Activated CD4-positive, alpha-beta memory T cell treated with anti-CD3 and anti-CD28 coated beads for 36 hours (primary cell): ENCODE results near the gene UPK3A. TPM values are rescaled to one million over a fixed set of nuclear protein-coding genes. Genes with fewer than 3 reads are reported as not detected.
"Not testable (repeated sequence)": the region's sequence is repeated elsewhere in the genome, so short reads cannot be mapped to it uniquely, and the experiment has no call there.

Experiments used
- CTCF ChIA-PET: fragments of 350-600 bp; sonication (Branson Sonifier 250); formaldehyde crosslinking; loops from one replicate; lab custom pipeline; 2021; ENCODE audit warnings: antibody characterized with exemption, inconsistent platforms; lab: Charles Lee
- POLR2A ChIA-PET: fragments of 350-600 bp; sonication (Branson Sonifier 250); formaldehyde crosslinking; loops from one replicate; lab custom pipeline; 2021; ENCODE audit warnings: antibody characterized with exemption; lab: Charles Lee
- DNase-seq: peaks from one replicate; pipeline ENCODE4 v3.0.0-alpha.2; 2020
- H3K27ac Mint-ChIP-seq: one replicate; pipeline ENCODE4 v1.8.0; 2021; ENCODE audit warnings: mixed read lengths
- H3K27me3 Mint-ChIP-seq: one replicate; pipeline ENCODE4 v1.8.0; 2021; ENCODE audit warnings: mixed read lengths
- H3K36me3 Mint-ChIP-seq: one replicate; pipeline ENCODE4 v1.8.0; 2021; ENCODE audit warnings: mixed read lengths
- H3K4me1 Mint-ChIP-seq: one replicate; pipeline ENCODE4 v1.8.0; 2021; ENCODE audit warnings: low read depth, mixed read lengths
- H3K4me3 Mint-ChIP-seq: one replicate; pipeline ENCODE4 v1.8.0; 2021; ENCODE audit warnings: mild to moderate bottlenecking, mixed read lengths
- H3K9me3 Mint-ChIP-seq: one replicate; pipeline ENCODE4 v1.8.0; 2021; ENCODE audit warnings: mixed read lengths
- intact Hi-C: fragments of 100-400 bp; cut with micrococcal nuclease; formaldehyde crosslinking; loops from one replicate; pipeline ENCODE4 v1.15.1; 2023
- total RNA-seq, 2 experiments: library from RNA; stranded (reverse); gene quantifications; one replicate each; pipeline ENCODE4 v1.2.3, GENCODE V29; 2021

Gene UPK3A
- total RNA-seq, 2 experiments from 2014 or later = not detected

DNA sequence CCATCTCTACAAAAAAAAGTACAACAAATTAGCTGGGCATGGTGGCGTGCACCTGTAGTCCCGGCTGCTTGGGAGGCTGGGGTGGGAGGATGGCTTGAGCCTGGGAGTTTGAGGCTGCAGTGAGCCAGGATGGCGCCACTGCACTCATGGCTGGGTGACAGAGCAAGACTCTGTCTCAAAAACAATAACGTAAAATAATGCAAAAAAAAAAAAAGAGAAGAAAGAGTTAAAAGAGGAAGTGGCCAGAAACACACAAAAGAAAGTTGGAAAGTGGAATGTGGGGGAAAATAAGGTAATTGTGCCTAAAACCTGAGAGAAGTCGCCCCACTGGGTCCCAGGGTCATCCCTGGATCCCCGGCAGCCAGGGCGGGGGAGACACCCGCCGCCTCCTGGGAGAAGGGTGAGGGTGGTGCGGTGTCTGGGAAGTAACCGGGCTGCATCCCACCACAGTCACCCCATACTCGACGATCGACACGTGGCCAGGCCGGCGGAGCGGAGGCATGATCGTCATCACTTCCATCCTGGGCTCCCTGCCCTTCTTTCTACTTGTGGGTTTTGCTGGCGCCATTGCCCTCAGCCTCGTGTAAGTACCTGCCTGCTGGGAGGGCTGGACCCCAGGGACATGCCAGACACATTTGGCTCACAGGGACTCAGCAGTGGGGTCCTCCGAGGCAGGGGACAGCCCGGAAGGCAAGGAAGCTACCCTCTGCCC is 8.1 kb downstream of the UPK3A start:
- no peaks in the 10 kb centered on the region for H3K27me3 Mint-ChIP-seq
- H3K36me3 Mint-ChIP-seq = no peaks in the 10 kb centered on the region
- ChIA-PET CTCF (no interaction called here), POLR2A (no interaction called here)
- no peaks in the 10 kb centered on the region for H3K9me3 Mint-ChIP-seq
- no peak for DNase-seq
- no peak overlapping the region for H3K27ac Mint-ChIP-seq
- intact Hi-C loops = no loop called here
- H3K4me1 Mint-ChIP-seq = peaks cover 13% of the 10 kb centered on the region
- H3K4me3 Mint-ChIP-seq = no peak overlapping the region

DNA sequence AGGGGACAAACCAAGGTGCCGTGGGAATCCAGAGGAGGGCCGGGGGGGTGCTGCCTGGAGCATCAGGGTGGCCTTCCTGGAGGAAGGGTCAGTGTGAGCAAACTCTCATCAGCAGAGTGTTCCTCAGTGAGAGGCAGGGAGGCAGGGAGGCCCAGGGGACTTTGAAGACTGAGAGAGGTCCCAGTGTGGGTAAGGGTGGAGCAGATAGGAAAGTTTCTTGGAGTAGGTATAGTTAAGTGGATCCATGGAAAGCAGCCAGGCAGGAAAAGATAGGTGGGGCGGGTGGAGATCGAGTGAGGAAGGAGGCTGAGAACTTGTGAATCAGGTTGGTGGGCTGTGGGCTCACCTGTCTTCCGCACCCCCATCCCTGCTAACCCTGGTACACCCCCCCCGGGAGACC is 9.3 kb downstream of the UPK3A start:
- Mint-ChIP-seq H3K27me3 (no peaks in the 10 kb centered on the region), H3K36me3 (no peaks in the 10 kb centered on the region), H3K9me3 (no peaks in the 10 kb centered on the region), H3K27ac (no peak overlapping the region), H3K4me3 (no peak overlapping the region), H3K4me1 (peaks cover 13% of the 10 kb centered on the region)
- intact Hi-C loops = no loop called here
- no peak for DNase-seq
- POLR2A ChIA-PET = no interaction called here
- CTCF ChIA-PET = no interaction called here

DNA sequence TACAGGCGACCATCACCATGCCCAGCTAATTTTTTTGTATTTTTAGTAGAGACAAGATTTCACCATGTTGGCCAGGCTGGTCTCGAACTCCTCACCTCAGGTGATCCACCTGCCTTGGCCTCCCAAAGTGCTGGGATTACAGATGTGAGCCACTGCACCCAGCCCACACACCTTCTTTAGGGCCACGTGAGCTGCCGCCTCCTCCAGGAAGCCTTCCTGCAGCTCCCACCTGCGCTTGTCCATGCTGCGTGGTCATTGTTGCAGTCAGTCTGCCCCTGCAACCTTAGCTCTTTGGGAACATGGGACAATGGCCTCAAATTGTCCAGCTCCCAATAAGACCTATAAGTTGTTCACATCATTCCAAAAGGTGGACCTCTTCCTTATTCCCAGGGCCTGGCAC is 10.3 kb downstream of the UPK3A start:
- H3K4me3 Mint-ChIP-seq, H3K27me3 Mint-ChIP-seq, intact Hi-C loops, H3K27ac Mint-ChIP-seq, H3K9me3 Mint-ChIP-seq, POLR2A ChIA-PET, H3K36me3 Mint-ChIP-seq, DNase-seq: not testable (repeated sequence)
- CTCF ChIA-PET = interaction anchor here (0.6 kb wide), 1 partner anchor 27 kb away, joined by 7 read pairs; no protein-coding TSS in a partner anchor
- H3K4me1 Mint-ChIP-seq = peaks cover 13% of the 10 kb centered on the region

DNA sequence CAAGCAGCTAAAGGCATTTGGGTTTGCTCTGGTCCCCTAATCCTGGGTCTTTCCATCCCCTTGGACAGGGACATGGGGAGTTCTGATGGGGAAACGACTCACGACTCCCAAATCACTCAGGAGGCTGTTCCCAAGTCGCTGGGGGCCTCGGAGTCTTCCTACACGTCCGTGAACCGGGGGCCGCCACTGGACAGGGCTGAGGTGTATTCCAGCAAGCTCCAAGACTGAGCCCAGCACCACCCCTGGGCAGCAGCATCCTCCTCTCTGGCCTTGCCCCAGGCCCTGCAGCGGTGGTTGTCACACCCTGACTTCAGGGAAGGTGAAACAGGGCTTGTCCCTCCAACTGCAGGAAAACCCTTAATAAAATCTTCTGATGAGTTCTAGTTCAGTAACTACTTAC is 10.7 kb downstream of the UPK3A start:
- intact Hi-C loops = no loop called here
- Mint-ChIP-seq H3K4me3 (no peak overlapping the region), H3K9me3 (no peaks in the 10 kb centered on the region), H3K27ac (no peak overlapping the region), H3K27me3 (no peaks in the 10 kb centered on the region), H3K4me1 (peaks cover 13% of the 10 kb centered on the region), H3K36me3 (no peaks in the 10 kb centered on the region)
- no peak for DNase-seq
- CTCF ChIA-PET = no interaction called here
- POLR2A ChIA-PET = no interaction called here

DNA sequence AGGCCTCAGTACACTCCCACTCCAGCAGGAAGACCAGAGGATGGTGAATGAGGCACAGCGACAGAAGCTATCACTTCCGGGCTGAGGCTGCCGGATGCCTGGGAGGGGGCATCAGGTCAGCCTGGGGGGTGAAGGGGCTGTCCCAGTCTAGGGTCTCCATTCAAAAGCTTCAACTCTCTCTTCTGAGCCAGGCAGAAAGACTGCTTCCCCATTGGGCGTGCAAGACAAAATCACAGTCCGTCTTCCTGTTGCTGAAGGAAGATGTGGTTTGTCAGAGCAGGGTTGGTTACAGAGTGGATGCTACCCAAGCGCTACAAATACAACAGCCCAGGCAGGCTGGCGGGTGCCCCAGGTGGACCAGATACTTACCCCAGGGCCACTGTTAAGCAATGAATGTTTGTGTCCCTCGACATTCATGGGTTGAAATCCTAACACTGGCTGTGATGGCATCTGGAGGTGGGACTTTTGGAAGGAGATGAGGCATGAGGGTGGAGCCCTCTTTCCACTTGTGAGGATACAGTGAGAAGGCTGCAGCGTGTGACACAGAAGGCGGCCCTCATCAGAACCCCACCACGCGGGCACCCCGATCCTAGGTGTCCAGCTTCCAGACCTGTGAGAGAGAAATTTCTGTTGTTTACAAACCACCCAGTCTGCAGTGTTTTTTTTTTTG is 12.0 kb downstream of the UPK3A start:
- ChIA-PET POLR2A (no interaction called here), CTCF (interaction anchor here (1.1 kb wide), 1 partner anchor 28 kb away, joined by 3 read pairs; no protein-coding TSS in a partner anchor)
- peaks cover 13% of the 10 kb centered on the region for H3K4me1 Mint-ChIP-seq
- H3K27ac Mint-ChIP-seq = peak overlapping the region; percentile 42
- peak; percentile 46 for DNase-seq
- H3K27me3 Mint-ChIP-seq = no peaks in the 10 kb centered on the region
- H3K36me3 Mint-ChIP-seq = no peaks in the 10 kb centered on the region
- intact Hi-C loops = no loop called here
- H3K9me3 Mint-ChIP-seq = no peaks in the 10 kb centered on the region
- no peak overlapping the region for H3K4me3 Mint-ChIP-seq

DNA sequence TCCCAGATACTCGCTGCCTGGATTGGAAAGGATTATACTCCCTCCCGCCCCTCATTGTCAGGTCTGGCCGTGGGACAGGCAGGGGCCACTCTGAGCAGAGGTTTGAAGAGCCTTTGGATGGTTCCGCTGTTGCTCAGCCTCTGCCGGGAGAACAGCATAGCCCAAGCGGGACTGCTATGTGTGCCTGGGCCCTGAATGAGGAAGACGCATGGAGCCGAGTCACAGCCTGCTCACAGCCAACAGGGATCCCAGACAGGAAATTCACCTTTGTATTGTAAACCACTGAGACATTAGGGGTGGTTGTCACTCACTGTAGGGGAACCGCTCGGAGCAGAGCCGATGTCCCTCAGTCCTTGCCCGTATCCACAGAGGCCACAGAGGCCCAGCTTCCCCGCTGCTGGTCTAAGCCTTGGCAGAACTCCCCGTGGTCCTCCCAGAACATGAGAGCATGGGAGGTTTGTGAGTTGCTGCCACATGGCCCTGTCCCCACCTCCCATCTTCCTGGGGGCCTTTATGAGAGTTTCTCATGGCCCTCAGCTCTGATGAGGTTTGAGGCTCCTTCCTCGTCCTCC is 14.3 kb downstream of the UPK3A start:
- Mint-ChIP-seq H3K27me3 (no peaks in the 10 kb centered on the region), H3K4me1 (peaks cover 19% of the 10 kb centered on the region), H3K36me3 (no peaks in the 10 kb centered on the region), H3K9me3 (no peaks in the 10 kb centered on the region), H3K27ac (no peak overlapping the region), H3K4me3 (no peak overlapping the region)
- intact Hi-C loops = no loop called here
- ChIA-PET POLR2A (interaction anchor here (0.7 kb wide), 1 partner anchor 21 kb away, joined by 3 read pairs; no protein-coding TSS in a partner anchor), CTCF (no interaction called here)
- DNase-seq = no peak

DNA sequence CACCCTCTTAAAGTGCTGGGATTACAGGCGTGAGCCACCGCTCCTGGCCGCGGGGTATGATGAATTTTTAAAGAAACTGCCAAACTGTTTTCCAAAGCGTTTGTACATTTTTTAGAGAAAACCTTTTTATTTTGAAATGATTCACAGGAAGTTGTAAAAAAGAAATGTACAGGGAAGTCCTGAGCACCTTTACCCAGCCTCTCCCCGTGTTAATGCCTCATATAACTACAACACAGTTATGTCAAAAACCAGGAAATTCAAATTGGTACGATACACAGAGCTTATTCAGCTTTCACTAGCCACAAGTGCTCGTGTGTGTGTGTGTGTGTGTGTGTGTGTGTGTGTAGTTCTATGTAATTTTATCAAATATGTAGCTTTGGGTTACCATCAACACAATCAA is 18.0 kb downstream of the UPK3A start:
- DNase-seq = no peak
- no peaks in the 10 kb centered on the region for H3K27me3 Mint-ChIP-seq
- H3K27ac Mint-ChIP-seq = peak overlapping the region; percentile 42
- H3K9me3 Mint-ChIP-seq = no peaks in the 10 kb centered on the region
- peaks cover 6% of the 10 kb centered on the region for H3K4me1 Mint-ChIP-seq
- ChIA-PET POLR2A (no interaction called here), CTCF (no interaction called here)
- no peak overlapping the region for H3K4me3 Mint-ChIP-seq
- intact Hi-C loops = loop anchor here (2.0 kb wide), 1 partner anchor 16 kb away; no protein-coding TSS in a partner anchor
- no peaks in the 10 kb centered on the region for H3K36me3 Mint-ChIP-seq

DNA sequence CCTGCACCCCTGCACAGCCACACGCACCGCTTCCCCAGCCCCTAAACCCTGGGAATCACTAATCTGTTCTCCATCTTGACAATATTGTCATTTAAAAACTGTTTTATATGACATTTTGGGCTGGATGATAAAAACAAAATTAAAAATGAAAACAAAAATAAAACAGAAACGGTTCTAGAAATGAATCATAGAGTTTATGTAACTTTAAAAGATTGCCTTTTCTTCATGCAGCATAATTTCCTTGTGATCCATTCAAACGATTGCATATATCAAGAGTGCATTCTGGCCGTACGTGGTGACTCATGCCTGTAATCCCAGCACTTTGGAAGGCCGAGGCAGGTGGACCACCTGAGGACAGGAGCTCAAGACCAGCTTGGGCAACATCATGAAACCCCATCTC is 18.4 kb downstream of the UPK3A start:
- ChIA-PET CTCF (no interaction called here), POLR2A (no interaction called here)
- no peaks in the 10 kb centered on the region for H3K36me3 Mint-ChIP-seq
- no peak overlapping the region for H3K4me3 Mint-ChIP-seq
- peaks cover 6% of the 10 kb centered on the region for H3K4me1 Mint-ChIP-seq
- intact Hi-C loops = loop anchor here (2.0 kb wide), 1 partner anchor 16 kb away; no protein-coding TSS in a partner anchor
- no peak for DNase-seq
- H3K27me3 Mint-ChIP-seq = no peaks in the 10 kb centered on the region
- H3K27ac Mint-ChIP-seq = peak overlapping the region; percentile 42
- H3K9me3 Mint-ChIP-seq = no peaks in the 10 kb centered on the region

DNA sequence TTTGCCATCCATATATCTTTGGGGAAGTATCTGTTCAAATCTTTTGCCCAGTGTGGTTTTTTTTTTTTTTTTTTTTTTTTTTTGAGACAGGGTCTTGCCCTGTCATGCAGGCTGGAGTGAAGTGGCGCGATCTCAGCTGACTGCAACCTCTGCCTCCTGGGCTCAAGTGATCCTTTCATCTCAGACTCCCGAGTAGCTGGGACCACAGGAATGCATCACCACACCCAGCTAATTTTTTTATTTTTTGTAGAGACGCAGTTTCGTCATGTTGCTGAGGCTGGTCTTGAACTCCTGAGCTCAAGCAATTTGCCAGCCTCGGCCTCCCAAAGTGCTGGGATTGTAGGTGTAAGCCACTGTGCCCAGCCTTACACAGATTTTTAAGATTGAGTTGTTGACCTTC is 20.2 kb downstream of the UPK3A start:
- intact Hi-C loops = no loop called here
- no peaks in the 10 kb centered on the region for H3K36me3 Mint-ChIP-seq
- H3K4me1 Mint-ChIP-seq = peaks cover 17% of the 10 kb centered on the region
- H3K4me3 Mint-ChIP-seq = no peak overlapping the region
- no peak overlapping the region for H3K27ac Mint-ChIP-seq
- DNase-seq = no peak
- CTCF ChIA-PET = no interaction called here
- POLR2A ChIA-PET = no interaction called here
- H3K9me3 Mint-ChIP-seq = no peaks in the 10 kb centered on the region
- no peaks in the 10 kb centered on the region for H3K27me3 Mint-ChIP-seq

DNA sequence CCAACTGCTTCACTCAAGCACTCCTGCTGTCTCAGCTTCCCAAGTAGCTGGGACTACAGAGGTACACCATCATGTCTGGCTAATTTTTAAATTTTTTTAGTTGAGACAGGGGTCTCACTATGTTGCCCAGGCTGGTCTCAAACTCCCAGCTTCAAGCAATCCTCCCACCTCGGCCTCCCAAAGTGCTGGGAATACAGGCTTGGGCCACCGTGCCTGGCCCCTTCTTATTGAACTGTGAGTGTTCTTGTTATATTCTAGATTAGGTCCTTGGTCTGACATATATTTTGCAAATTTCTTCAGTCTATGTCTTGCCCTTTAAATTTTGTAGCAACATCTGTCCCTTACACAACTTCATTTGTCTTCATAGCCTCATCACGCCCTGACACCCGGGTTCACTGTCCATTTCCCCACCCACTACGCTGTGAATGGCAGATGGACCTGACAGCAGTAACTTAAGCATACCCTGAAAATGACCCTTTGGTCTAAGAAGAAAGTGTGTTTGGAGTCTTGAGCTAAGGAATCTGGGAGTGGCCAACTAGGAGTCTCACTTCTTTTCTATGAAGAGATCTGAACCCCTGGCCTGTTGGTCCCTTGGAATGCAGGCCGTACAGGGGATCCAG is 20.8 kb downstream of the UPK3A start:
- ChIA-PET POLR2A (no interaction called here), CTCF (no interaction called here)
- DNase-seq = no peak
- Mint-ChIP-seq H3K27ac (no peak overlapping the region), H3K27me3 (no peaks in the 10 kb centered on the region), H3K4me3 (no peak overlapping the region), H3K36me3 (no peaks in the 10 kb centered on the region), H3K4me1 (peaks cover 18% of the 10 kb centered on the region), H3K9me3 (no peaks in the 10 kb centered on the region)
- intact Hi-C loops = no loop called here

DNA sequence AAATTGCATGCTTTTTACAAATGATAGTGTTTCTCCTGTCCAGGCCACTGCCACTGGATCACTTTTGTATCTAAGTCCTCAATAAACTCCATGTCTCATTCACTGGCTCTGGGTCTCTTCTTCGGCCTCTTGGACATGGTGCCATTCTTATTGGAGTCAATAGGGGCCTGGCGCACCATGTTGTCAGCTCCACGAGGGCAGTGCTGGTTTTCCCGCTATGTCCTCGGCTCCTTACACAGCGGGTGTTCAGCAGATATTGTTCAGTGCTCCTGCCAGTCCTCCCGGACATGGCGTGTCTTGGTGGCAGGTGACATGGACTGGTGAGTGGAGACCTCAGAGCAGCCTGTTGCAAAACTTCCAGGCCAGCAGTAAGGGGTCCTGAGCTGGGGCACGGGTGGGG is 21.4 kb downstream of the UPK3A start:
- Mint-ChIP-seq H3K4me1 (peaks cover 23% of the 10 kb centered on the region), H3K9me3 (no peaks in the 10 kb centered on the region), H3K27me3 (no peaks in the 10 kb centered on the region), H3K4me3 (no peak overlapping the region), H3K27ac (no peak overlapping the region), H3K36me3 (no peaks in the 10 kb centered on the region)
- intact Hi-C loops = no loop called here
- CTCF ChIA-PET = no interaction called here
- no peak for DNase-seq
- POLR2A ChIA-PET = no interaction called here

DNA sequence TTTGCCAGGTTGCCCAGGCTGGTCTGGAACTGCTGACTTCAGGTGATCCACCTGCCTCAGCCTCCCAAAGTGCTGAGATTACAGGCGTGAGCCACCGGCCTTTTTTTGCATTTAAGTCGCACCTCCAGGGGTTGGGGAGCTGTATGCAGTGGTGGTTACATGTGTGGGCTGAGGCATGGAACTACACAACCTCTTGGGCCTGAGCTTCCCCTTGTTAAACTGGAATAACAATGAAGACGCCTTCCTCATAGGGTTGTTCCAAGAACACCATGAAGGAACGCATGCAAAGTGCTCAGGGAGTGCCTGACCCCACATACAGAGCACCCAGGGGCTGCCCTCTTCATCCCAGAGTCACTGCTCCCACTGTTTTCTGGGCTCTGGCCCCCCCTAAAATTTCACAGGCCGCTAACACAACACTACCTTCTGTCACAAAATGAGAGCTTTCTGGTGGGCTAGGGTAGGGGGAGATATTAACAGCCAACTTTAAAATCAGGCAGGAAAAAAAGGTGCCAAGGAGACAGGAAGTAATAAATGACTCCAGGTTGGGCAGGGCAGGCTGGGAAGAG is 23.7 kb downstream of the UPK3A start:
- no peaks in the 10 kb centered on the region for H3K36me3 Mint-ChIP-seq
- H3K27ac Mint-ChIP-seq = peak overlapping the region; percentile 92
- ChIA-PET POLR2A (no interaction called here), CTCF (no interaction called here)
- no peaks in the 10 kb centered on the region for H3K27me3 Mint-ChIP-seq
- H3K9me3 Mint-ChIP-seq = no peaks in the 10 kb centered on the region
- intact Hi-C loops = loop anchor here (2.0 kb wide), 2 partner anchors 40 to 68 kb away; partner anchors contain the start of gene KIAA0930
- H3K4me3 Mint-ChIP-seq = peak overlapping the region; percentile 83
- peaks cover 36% of the 10 kb centered on the region for H3K4me1 Mint-ChIP-seq
- DNase-seq = no peak
